Urinary bladder (tissue), 4 donors: ENCODE measurements around the gene TRMT44. TPM values are rescaled to one million over a fixed set of nuclear protein-coding genes. Genes with fewer than 3 reads are reported as not detected.
"Not testable (repeated sequence)": the region's sequence is repeated elsewhere in the genome, so short reads cannot be mapped to it uniquely, and the experiment has no call there.

ENCODE experiments used
- DNase-seq: peaks from one replicate; pipeline ENCODE4 v3.0.0-alpha.2; 2015; ENCODE audit errors: extremely low spot score
- H3K27ac ChIP-seq: one replicate; pipeline ENCODE4 v1.5.1; 2013; ENCODE audit warnings: low read depth, mild to moderate bottlenecking, moderate library complexity
- H3K36me3 ChIP-seq: one replicate; pipeline ENCODE4 v1.6.1; 2013; ENCODE audit warnings: mild to moderate bottlenecking, moderate library complexity; ENCODE audit not compliant: insufficient read depth
- H3K4me1 ChIP-seq: one replicate; pipeline ENCODE4 v1.6.1; 2013; ENCODE audit warnings: mild to moderate bottlenecking, moderate library complexity; ENCODE audit not compliant: insufficient read depth
- H3K4me3 ChIP-seq: one replicate; pipeline ENCODE4 v1.5.1; 2013; ENCODE audit warnings: low read depth, low read length
- WGBS: extraction: QIAGEN DNeasy Blood & Tissue Kit; methylation state at CpG from one replicate; pipeline ENCODE4 v1.1.7; 2013; 5-methylcytosine and 5-hydroxymethylcytosine counted together
- polyA plus RNA-seq: library from polyadenylated mRNA; stranded (reverse); fragments of 200-250 nt; gene quantifications from one replicate; pipeline ENCODE4 v1.2.3, GENCODE V29; 2013
- total RNA-seq: library from RNA; depleted of rRNA; stranded (reverse); fragments of >200 nt; gene quantifications from one replicate; pipeline ENCODE4 v1.2.3, GENCODE V29; 2014
- donor health status: healthy with polysubstance abuse.
- donor health status: healthy.

Gene TRMT44
- total and polyA plus RNA-seq, 2 donors: 10.4 to 17.5 TPM

DNA sequence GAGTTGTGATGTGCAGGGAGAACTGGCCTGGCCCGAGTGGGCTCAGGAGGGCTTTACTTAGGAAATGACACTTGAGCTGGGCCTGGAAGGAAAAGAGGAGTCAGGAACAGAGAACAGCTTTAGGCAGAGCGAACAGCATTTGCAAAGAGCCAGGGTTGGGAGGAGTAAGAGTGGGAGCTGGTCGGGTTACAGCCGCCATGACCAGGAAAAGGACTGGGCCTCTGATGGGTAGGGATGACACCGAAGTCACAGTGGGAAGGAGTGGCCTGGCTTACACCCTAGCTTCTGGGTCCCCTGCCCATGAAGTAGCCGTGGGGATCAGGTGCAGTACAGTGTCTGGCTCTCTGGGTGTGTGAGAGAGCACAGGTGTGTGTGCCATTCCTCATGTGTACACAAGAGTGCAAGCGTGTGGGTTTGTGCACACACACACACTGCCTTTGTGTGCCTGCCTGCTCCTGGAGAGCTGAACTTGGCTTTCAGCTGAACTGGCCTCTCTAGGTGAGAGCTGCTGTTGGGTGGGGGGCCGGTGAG is 31.6 kb downstream of the TRMT44 start:
- no peak for DNase-seq
- H3K4me1 ChIP-seq: no peaks in the 10 kb centered on the region
- WGBS: 45% methylated on average over 8 of the region's 8 CpGs
- H3K36me3 ChIP-seq: no peaks in the 10 kb centered on the region
- no peak overlapping the region for H3K4me3 ChIP-seq
- H3K27ac ChIP-seq: peak overlapping the region; percentile 53

DNA sequence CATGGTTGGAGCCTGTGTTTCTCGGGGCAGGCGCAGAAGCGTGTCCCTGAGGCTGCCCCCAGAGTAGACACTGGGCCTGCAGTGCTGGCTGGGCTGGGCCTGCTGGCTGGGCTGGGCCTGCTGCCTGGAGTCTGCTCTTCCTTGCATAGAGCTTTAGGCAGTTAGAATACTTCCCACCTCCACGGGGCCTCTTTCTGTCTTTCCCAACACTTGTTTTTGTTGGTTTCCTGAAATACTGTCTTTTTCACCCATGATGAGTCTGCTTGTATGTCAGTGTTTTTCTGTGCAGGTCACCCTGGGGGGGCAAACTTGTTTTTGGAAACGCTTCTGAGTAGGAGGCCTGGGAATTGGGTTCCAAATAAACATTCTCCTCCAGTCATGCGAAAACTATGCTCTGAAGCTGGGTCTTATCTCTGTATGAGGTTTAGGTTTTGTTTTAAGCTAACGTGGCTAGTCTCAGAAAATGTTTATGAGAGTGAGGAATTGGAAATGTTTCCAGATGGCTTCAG is 32.2 kb downstream of the TRMT44 start:
- H3K4me3 ChIP-seq: no peak overlapping the region
- H3K27ac ChIP-seq: peak overlapping the region; percentile 53
- H3K4me1 ChIP-seq: no peaks in the 10 kb centered on the region
- peak; percentile 43 for DNase-seq
- WGBS: 23% methylated on average over 7 of the region's 7 CpGs
- H3K36me3 ChIP-seq: no peaks in the 10 kb centered on the region

DNA sequence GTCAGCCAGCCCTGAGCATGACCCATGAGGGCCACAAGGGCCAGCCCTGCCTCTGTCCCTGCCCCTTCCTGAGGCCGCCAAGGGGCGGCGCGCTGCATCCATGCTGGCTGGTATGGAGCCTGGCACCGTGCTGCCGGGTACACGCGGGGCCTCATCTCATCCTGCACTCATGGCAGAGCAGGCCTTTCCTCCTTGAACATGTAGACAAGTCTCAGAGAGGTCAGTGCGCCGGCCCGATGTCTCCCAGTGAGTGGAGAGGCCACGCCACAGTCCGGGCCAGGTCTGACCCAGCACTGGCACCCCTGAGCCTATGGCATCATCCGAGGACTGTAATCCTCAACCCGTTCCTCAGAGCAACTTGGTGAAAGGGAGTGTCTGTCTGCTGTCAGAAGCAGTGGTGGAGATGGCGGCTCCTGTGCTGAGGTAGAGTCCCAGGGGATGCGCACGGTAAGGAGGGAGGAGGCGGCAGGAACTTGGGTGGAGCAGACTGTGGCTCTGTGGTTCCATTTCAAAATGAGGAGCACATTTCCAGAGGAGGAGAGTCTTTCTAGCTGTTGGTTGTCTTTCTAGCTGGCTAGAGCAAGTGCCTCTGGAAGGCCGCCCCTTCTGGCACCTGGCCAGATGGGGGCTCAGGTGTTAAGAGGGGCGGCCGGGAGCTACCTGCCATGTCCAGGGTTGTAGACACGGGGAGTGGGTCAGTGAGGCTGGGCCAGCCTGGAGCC is 32.8 kb downstream of the TRMT44 start:
- H3K36me3 ChIP-seq: no peaks in the 10 kb centered on the region
- H3K4me3 ChIP-seq: no peak overlapping the region
- H3K27ac ChIP-seq: peak overlapping the region; percentile 48
- H3K4me1 ChIP-seq: no peaks in the 10 kb centered on the region
- no peak for DNase-seq
- 40% methylated on average over 23 of the region's 23 CpGs for WGBS

DNA sequence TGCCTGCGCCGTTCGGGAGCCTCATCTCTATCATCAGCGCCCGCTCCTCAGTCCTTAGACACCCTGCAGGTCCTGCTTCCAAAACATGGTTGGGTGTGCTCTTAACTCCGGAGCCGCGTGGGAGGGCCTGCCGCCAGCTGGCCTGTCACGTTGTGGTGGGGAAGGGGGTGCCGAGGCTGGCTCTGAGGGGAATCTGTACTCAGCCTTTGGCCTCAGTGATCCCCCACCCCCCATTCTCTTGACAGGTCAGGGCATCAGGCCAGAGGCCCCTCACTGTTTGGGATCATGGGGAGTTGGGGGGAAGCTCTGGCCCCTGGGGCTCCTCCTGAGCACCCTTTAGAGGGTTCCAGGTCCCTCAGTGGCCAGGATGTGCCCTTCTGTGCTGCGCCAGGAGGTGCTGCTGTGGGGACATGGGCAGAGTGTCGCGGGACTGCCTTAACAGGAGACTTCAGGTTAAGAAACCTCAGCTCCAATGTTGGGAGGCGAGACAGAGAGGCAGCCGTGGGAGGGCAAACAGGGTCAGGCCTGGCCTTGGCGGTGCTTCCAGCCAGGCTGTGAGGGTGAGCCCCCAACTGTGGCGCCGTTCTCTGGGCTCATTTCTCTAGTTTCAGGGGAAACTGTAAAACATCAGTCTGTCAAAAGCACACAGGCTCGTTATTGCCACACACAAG is 33.5 kb downstream of the TRMT44 start:
- Histone ChIP-seq H3K4me1 (no peaks in the 10 kb centered on the region), H3K36me3 (no peaks in the 10 kb centered on the region), H3K4me3 (no peak overlapping the region), H3K27ac (no peak overlapping the region)
- 58% methylated on average over 20 of the region's 20 CpGs for whole genome bisulfite sequencing
- no peak for DNase-seq

DNA sequence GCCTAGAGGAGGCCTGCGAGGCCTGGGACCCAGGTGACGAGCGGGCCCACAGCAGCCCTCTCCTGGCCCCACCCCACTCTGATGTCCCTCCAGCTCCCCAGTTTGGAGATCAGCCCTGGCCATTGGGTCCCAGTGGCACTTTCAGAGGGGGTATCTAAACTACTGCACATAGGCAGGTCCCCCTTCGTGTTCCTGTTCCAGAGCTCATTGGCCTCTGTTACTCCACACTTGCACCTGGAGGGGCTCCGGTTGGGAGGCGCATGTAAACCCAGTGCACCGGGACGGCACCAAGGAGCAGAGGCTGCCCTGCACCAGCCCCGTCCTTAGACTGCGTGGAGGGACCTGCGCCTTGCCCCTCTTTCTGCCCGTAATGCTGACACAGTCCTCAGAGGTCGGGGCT is 34.3 kb downstream of the TRMT44 start:
- Histone ChIP-seq H3K4me3 (no peak overlapping the region), H3K27ac (no peak overlapping the region), H3K36me3 (no peaks in the 10 kb centered on the region), H3K4me1 (no peaks in the 10 kb centered on the region)
- DNase-seq: no peak
- 96% methylated on average over 13 of the region's 13 CpGs for WGBS

DNA sequence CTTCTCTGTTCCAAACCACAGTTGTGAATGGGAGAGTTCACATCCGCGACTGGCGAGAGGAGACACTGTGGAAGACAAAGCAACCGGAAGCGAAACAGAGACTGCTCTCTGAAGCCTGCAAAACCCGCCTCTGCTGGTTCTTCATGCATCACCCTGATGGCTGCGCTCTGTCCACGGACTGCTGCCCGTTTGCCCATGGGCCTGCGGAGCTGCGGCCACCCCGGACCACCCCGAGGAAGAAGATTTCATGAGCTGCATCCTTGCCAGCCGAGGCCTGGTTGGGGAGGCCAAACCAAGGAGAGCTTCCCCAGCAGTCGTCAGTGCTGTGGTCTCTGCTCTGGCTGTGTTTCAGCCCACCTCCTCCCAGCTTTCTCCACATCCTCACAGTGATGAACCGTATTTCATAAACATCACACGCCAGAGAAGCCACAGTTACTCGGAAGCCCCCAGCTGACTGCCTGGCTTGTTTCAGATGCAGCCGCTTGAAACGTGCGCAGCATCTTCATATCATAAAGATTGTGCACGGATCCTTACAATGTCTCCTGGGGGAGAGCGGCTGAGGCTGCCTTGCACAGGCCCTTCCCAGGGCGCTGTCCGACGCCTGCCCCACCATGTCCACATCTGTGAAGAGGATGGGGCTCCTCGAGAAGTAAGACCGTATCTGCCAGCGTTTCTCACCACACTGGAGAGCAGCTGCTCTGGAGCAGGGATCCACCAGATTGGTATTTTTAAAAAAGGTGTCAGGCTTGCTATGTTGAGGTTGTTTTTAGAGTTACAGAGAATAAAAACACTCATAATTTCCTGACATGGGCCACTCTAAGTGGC is 35.4 kb downstream of the TRMT44 start:
- Histone ChIP-seq H3K4me1 (no peaks in the 10 kb centered on the region), H3K27ac (no peak overlapping the region), H3K4me3 (no peak overlapping the region), H3K36me3 (no peaks in the 10 kb centered on the region)
- no peak for DNase-seq
- 71% methylated on average over 29 of the region's 29 CpGs for WGBS

DNA sequence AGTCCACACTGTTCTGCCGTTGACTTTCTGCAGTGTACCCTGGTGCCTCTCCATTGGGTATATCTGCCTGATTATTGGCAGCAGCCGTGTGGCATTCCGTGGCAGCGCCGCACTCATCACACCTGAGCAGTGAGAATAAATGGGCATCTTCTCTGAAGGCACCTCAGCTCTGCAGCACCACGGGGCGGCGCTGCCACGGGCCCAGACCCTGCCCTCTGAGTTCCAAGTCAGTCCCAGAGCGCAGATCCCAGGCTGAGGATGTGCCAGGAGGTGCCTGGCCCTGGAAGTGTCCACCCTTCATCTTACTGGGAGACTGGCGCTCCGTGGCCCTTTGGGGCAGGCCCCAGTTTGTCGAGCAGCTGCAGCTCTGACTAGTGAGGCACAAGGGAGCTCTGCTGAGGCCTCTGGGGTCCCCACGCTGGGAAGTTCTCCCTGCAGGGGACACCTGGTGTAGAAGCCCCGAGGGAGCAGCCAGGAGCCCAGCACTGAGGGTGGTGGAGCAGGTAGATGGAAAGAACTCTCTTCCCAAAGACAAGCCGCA is 36.6 kb downstream of the TRMT44 start:
- no peak for DNase-seq
- Histone ChIP-seq H3K36me3 (no peaks in the 10 kb centered on the region), H3K4me3 (no peak overlapping the region), H3K27ac (no peak overlapping the region), H3K4me1 (no peaks in the 10 kb centered on the region)
- WGBS: 94% methylated on average over 16 of the region's 16 CpGs

DNA sequence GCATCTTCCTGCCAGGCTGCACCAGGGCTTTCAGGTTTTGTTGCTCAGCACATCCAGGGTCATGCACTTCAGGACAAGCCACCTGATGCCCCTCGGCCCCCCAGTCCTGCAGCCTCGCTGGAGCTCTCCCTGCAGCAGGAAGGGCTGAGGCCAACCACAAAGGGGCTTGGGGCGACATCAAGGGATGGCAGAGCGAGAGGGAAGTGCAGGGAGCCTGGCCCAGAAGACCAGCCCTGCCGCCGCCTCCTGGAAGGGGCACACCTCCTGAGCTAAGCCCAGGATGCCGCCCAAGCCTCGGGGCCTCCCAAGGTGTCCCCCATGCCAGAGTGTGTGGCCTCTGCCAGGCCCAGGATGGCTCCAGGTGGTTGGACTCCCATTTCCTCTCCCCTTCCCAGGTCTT is 37.1 kb downstream of the TRMT44 start:
- no peak overlapping the region for H3K4me3 ChIP-seq
- no peak overlapping the region for H3K27ac ChIP-seq
- no peaks in the 10 kb centered on the region for H3K36me3 ChIP-seq
- no peaks in the 10 kb centered on the region for H3K4me1 ChIP-seq
- no peak for DNase-seq
- WGBS: 94% methylated on average over 8 of the region's 8 CpGs

DNA sequence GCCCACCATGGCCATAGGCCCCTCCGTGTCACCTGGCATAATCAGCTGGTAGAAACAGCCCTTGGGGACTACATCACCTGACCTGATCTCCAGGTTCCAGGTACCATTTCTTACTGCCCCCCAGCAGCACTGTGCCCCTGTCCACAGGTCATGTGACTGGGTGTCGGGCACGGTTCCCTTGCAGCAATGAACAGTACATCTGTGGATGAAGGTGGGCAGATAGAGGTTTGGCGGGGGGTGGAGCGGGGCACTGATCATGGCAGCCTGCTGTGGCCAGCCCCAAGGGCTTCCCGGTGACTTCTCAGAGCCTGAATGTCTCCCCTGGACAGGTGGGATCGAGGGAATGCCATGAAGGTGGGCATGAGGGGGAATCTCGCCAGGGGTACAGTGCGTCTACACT is 37.8 kb downstream of the TRMT44 start:
- no peak for DNase-seq
- no peak overlapping the region for H3K4me3 ChIP-seq
- H3K27ac ChIP-seq: no peak overlapping the region
- WGBS: 93% methylated on average over 9 of the region's 9 CpGs
- H3K4me1 ChIP-seq: no peaks in the 10 kb centered on the region
- H3K36me3 ChIP-seq: no peaks in the 10 kb centered on the region

DNA sequence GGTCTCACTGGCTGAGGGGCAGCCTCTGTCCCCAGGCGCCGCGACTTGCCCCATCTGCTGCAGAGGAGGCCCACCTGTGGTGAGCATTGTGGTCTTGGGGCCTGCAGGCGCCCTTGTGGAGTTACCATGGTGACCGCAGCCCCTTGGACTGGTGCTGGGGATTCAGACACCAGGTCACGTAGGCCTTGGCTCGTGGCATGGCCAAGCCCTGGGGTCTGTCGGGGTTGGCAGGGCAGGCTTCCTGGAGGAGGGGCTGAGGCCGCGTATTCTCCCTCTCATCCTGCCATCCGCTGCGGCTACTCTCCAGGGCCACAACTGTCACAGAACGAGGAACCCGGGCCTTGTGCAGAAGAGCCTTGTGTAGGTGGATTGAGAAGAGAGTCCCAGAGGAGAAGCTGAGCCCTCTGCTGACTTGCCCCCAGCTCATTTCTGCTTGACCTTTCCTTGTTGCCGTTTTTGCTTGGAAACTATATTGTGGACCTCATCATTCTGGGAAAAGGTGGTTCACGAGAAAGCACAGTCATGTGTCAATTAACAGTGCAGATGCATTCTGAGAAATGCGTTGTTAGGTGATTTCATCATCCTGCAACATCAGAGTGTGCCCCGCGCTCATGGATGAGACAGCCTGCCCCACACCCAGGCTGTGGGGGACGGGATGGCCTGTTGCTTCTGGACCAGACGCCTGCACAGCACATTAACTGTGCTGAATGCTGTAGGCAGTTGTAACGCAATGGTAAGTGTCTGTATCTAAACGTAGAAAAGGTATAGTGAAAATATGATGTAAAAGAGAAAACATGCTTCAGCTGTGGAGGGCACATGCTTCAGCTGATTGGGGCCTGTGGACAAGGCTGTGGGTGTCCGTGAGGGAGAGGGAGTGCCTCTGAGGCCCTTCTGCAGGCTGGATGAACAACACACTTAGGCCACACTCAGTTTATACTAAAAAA is 38.5 kb downstream of the TRMT44 start:
- no peaks in the 10 kb centered on the region for H3K4me1 ChIP-seq
- 89% methylated on average over 24 of the region's 24 CpGs for WGBS
- H3K36me3 ChIP-seq: no peaks in the 10 kb centered on the region
- H3K27ac ChIP-seq: no peak overlapping the region
- DNase-seq: no peak
- H3K4me3 ChIP-seq: no peak overlapping the region

DNA sequence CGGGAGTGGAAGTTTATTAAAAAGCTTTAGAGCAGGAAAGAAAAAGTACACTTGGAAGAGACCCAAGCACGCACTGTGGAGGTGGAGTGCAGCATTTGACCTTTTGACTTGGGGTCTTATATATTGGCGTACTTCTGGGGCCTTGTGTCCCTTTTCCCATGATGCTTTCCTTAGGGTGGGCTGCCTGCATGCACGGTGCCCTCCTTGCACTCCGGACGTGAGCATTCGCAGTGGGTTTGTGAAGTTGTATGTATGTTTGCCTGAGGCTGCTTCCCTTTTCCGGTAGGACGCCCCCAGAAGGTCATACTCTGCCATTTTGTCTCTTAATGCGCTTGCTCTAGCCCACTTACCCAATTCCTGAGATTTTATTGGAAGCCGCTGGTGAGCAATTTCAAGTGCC is 39.6 kb downstream of the TRMT44 start:
- WGBS: 91% methylated on average over 11 of the region's 11 CpGs
- no peak for DNase-seq
- Histone ChIP-seq H3K36me3 (no peaks in the 10 kb centered on the region), H3K4me3 (no peak overlapping the region), H3K4me1 (no peaks in the 10 kb centered on the region), H3K27ac (no peak overlapping the region)

DNA sequence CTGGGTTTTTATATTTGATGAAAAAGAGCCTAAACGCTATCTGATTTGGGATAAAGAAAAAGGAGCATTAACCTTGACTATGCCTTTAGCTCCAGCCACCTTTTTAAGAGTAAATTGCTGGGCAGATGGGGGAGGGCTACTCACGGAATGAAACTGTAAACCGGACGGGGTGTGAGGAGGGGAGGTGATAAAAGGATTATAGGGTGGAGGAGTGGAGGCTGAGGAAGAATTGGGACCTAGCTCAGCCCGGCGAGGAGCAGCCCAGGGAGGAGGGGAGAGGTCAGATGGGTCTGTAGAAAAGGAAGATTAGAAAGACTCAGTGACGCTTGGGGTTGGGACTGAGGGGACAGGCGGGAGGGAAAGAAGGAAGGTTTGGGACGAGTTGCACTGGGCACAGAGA is 46.1 kb downstream of the TRMT44 start:
- WGBS: 32% methylated on average over 8 of the region's 9 CpGs
- not testable (repeated sequence) for DNase-seq, H3K4me3 ChIP-seq, H3K27ac ChIP-seq, H3K36me3 ChIP-seq, H3K4me1 ChIP-seq
